Stimulated activated naive B cell treated with anti-CD40 and anti-IgM and Interleukin-4, amounts not matched to agents 10 μg/mL and 1 μg/mL and 100 μg/mL, for 72 hours (primary cell): ENCODE data around the gene FZR1.

Experiments used
- ATAC-seq, 2 donors: fragments of 150-1000 bp; cut with Tn5 transposase; replicated peaks; 2 replicates each; pipeline ENCODE4 v1.10.0; 2021; ENCODE audit warnings: moderate library complexity in 1 of 2
- DNase-seq: peaks from one replicate; pipeline ENCODE4 v3.0.0; 2021
- H3K27ac Mint-ChIP-seq: one replicate; pipeline ENCODE4 v1.8.0; 2022; ENCODE audit warnings: mild to moderate bottlenecking, mixed read lengths
- H3K27me3 Mint-ChIP-seq, 2 donors: one replicate each; pipeline ENCODE4 v1.8.0; 2022; ENCODE audit warnings: mixed read lengths in 2 of 2
- H3K36me3 Mint-ChIP-seq, 2 donors: one replicate each; pipeline ENCODE4 v1.8.0; 2022; ENCODE audit warnings: mixed read lengths in 2 of 2, mild to moderate bottlenecking in 1 of 2
- H3K4me1 Mint-ChIP-seq, 2 donors: one replicate each; pipeline ENCODE4 v1.8.0; 2022; ENCODE audit warnings: mixed read lengths in 2 of 2, mild to moderate bottlenecking in 1 of 2
- H3K4me3 Mint-ChIP-seq, 2 donors: one replicate each; pipeline ENCODE4 v1.8.0; 2022; ENCODE audit warnings: mild to moderate bottlenecking in 2 of 2, mixed read lengths in 2 of 2, moderate library complexity in 1 of 2
- H3K9me3 Mint-ChIP-seq, 2 donors: one replicate each; pipeline ENCODE4 v1.8.0; 2022; ENCODE audit warnings: mixed read lengths in 2 of 2, mild to moderate bottlenecking in 1 of 2

Gene FZR1

GRCh38 chr19:3531716-3532115 is 25.6 kb downstream of the FZR1 start:
- Mint-ChIP-seq H3K27me3 (no peaks in the 10 kb centered on the region), H3K9me3 (no peaks in the 10 kb centered on the region), H3K4me3 (no peak overlapping the region), H3K27ac (no peak overlapping the region), H3K36me3 (peaks cover 37 to 42% of the 10 kb centered on the region in 2 donors), H3K4me1 (peaks cover 0 to 2% of the 10 kb centered on the region in 2 donors)
- ATAC-seq (no peak), DNase-seq (no peak)

- Mint-ChIP-seq H3K36me3 (peaks cover 34 to 41% of the 10 kb centered on the region in 2 donors), H3K4me1 (peaks cover 2% of the 10 kb centered on the region in 2 donors), H3K27me3 (no peaks in the 10 kb centered on the region), H3K27ac (peak overlapping the region; percentile 84), H3K4me3 (no peak overlapping the region), H3K9me3 (no peaks in the 10 kb centered on the region)
- ATAC-seq (no peak), DNase-seq (no peak)
Observed at GRCh38 chr19:3532154-3532786, 26.2 kb downstream of the FZR1 start.

DNA sequence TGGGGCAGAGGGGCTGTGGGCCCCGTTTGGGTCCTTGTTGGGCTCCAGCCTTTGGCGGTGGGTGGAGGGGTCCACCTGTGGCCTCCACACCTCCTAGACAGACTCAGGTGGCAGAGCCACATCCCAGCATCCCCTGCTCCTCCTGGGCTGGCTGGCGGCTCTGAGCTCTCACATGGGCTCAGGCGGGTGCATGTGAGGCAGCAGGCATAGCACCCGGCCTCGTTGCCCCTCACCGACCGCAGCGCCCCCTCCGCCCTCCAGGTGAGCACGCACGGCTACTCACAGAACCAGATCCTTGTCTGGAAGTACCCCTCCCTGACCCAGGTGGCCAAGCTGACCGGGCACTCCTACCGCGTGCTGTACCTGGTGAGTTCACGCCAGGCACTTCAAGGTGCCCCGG is 26.9 kb downstream of the FZR1 start:
- H3K27me3 Mint-ChIP-seq, result no peaks in the 10 kb centered on the region
- DNase-seq, result no peak
- ATAC-seq, result no peak
- H3K4me3 Mint-ChIP-seq, result no peak overlapping the region
- H3K27ac Mint-ChIP-seq, result no peak overlapping the region
- H3K36me3 Mint-ChIP-seq, result peaks cover 40 to 48% of the 10 kb centered on the region in 2 donors
- no peaks in the 10 kb centered on the region for H3K9me3 Mint-ChIP-seq
- H3K4me1 Mint-ChIP-seq, result peaks cover 8 to 10% of the 10 kb centered on the region in 2 donors

- Mint-ChIP-seq H3K27me3 (no peaks in the 10 kb centered on the region), H3K4me3 (no peak overlapping the region), H3K36me3 (peaks cover 46 to 55% of the 10 kb centered on the region in 2 donors)
Observed at GRCh38 chr19:3533563-3534216, 27.6 kb downstream of the FZR1 start.

DNA sequence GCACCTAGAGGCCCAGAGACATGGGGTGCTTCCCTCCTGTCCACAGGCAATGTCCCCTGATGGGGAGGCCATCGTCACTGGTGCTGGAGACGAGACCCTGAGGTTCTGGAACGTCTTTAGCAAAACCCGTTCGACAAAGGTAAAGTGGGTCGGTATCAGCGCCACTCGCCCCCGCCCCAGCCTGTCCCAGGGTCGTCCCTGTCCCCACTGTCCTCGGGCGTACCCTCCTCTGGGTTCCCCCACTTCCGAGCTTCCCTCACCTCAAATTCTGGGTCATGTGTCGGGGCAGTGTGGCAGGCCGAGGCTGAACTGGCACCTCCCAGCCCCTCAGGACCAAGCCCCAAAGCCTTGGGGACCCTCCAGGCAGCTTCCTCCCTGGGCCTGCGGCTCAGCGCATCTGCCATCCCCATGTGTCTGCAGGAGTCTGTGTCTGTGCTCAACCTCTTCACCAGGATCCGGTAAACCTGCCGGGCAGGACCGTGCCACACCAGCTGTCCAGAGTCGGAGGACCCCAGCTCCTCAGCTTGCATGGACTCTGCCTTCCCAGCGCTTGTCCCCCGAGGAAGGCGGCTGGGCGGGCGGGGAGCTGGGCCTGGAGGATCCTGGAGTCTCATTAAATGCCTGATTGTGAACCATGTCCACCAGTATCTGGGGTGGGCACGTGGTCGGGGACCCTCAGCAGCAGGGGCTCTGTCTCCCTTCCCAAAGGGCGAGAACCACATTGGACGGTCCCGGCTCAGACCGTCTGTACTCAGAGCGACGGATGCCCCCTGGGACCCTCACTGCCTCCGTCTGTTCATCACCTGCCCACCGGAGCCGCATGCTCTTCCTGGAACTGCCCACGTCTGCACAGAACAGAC is 28.5 kb downstream of the FZR1 start:
- Mint-ChIP-seq H3K9me3 (no peaks in the 10 kb centered on the region), H3K27ac (peak overlapping the region; percentile 44), H3K36me3 (peaks cover 51 to 62% of the 10 kb centered on the region in 2 donors), H3K4me1 (peaks cover 12 to 16% of the 10 kb centered on the region in 2 donors), H3K27me3 (no peaks in the 10 kb centered on the region), H3K4me3 (no peak overlapping the region)
- DNase-seq, result no peak
- ATAC-seq, result no peak

More at GRCh38 chr19:3533563-3534216, 27.6 kb downstream of the FZR1 start:
- no peak for ATAC-seq
- no peak for DNase-seq
- Mint-ChIP-seq H3K27ac (no peak overlapping the region), H3K9me3 (no peaks in the 10 kb centered on the region), H3K4me1 (peaks cover 12 to 16% of the 10 kb centered on the region in 2 donors)

- no peak overlapping the region for H3K4me3 Mint-ChIP-seq
- H3K36me3 Mint-ChIP-seq, result peaks cover 54 to 65% of the 10 kb centered on the region in 2 donors
- peaks cover 12 to 16% of the 10 kb centered on the region in 2 donors for H3K4me1 Mint-ChIP-seq
- H3K9me3 Mint-ChIP-seq, result no peaks in the 10 kb centered on the region
- DNase-seq (no peak), ATAC-seq (no peak)
- peak overlapping the region; percentile 51 for H3K27ac Mint-ChIP-seq
- no peaks in the 10 kb centered on the region for H3K27me3 Mint-ChIP-seq
Observed at GRCh38 chr19:3535235-3535535, 29.1 kb downstream of the FZR1 start.

DNA sequence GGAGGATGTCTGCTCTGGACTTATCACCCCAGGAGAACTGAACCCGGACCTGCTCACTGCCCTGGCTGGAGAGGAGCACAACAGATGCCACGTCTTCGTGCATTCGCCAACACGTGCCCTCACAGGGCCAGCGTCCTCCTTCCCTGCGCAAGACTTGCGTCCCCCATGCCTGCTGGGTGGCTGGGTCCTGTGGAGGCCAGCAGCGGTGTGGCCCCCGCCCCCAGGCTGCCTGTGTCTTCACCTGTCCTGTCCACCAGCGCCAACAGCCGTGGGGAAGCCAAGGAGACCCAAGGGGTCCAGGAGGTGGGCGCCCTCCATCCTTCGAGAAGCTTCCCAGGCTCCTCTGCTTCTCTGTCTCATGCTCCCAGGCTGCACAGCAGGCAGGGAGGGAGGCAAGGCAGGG is 29.5 kb downstream of the FZR1 start:
- no peak for DNase-seq
- H3K27ac Mint-ChIP-seq, result peak overlapping the region; percentile 51
- H3K9me3 Mint-ChIP-seq, result no peaks in the 10 kb centered on the region
- H3K27me3 Mint-ChIP-seq, result no peaks in the 10 kb centered on the region
- H3K36me3 Mint-ChIP-seq, result peaks cover 54 to 65% of the 10 kb centered on the region in 2 donors
- peaks cover 12 to 16% of the 10 kb centered on the region in 2 donors for H3K4me1 Mint-ChIP-seq
- ATAC-seq, result no peak
- H3K4me3 Mint-ChIP-seq, result no peak overlapping the region

DNA sequence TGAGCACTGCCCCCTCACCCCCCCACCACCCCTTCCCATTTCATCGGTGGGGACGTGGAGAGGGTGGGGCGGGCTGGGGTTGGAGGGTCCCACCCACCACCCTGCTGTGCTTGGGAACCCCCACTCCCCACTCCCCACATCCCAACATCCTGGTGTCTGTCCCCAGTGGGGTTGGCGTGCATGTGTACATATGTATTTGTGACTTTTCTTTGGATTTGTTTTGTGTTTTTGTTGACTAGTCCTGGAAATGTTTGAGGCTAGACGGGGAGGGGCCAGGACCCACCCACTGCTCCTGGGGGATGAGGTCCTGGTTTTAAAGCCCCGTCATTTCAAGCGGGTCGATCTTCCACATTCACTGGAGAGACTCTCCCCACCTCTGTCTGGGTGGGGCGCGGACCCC is 29.9 kb downstream of the FZR1 start:
- Mint-ChIP-seq H3K27ac (peak overlapping the region; percentile 83), H3K36me3 (peaks cover 53 to 65% of the 10 kb centered on the region in 2 donors)
- no peak for ATAC-seq

DNA sequence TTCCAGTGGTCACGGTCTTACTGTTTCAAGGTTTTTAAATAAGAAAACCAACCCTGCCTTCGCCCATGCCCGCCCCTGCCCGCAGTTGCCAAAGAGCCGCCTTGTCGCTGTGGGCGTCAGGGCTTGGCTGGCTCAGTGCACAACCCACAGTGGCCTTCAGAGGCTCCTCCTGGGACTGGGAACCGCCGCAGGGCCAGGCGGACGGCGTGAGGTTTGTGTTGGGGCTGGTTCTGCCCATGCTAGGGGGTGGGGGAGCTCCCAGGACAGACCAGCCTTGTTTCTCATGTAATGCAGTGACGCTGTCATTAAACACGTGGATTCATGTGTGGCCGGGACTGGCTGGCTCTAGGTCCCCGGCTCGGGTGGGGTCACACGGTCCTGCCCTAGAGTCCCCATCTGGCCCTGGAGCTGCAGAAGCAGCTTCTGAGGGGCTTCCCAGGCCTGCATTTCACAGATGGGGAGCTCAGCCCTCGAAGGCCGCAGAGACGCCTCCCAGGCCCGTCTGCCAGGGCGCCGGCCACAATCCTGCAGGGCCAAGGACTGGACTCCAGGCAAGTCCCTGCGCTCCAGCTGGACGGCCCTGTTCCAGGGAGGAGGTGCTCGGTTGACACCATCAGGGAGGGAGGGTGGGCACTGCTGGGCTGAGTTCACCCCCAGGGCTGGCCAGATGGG is 30.5 kb downstream of the FZR1 start:
- peaks cover 48 to 59% of the 10 kb centered on the region in 2 donors for H3K36me3 Mint-ChIP-seq
- ATAC-seq (peak in 1 of 2 donors; percentile 2), DNase-seq (no peak)
- H3K27ac Mint-ChIP-seq, result peak overlapping the region; percentile 83
- H3K4me3 Mint-ChIP-seq, result no peak overlapping the region
- no peaks in the 10 kb centered on the region for H3K27me3 Mint-ChIP-seq
- no peaks in the 10 kb centered on the region for H3K9me3 Mint-ChIP-seq
- H3K4me1 Mint-ChIP-seq, result peaks cover 12 to 16% of the 10 kb centered on the region in 2 donors

More for the DNA sequence above, 29.9 kb downstream of the FZR1 start:
- Mint-ChIP-seq H3K9me3 (no peaks in the 10 kb centered on the region), H3K4me1 (peaks cover 12 to 16% of the 10 kb centered on the region in 2 donors), H3K27me3 (no peaks in the 10 kb centered on the region), H3K4me3 (no peak overlapping the region)
- no peak for DNase-seq

GRCh38 chr19:3537101-3537437 is 31.0 kb downstream of the FZR1 start:
- peak overlapping the region; percentile 74 for H3K27ac Mint-ChIP-seq
- H3K4me3 Mint-ChIP-seq, result peak overlapping the region in 1 of 2 donors; percentile 31
- peaks cover 48 to 59% of the 10 kb centered on the region in 2 donors for H3K36me3 Mint-ChIP-seq

GRCh38 chr19:3537438-3538240 is 31.5 kb downstream of the FZR1 start:
- H3K4me3 Mint-ChIP-seq, result peak overlapping the region; percentile 29 to 31

More at GRCh38 chr19:3537101-3537437, 31.0 kb downstream of the FZR1 start:
- Mint-ChIP-seq H3K9me3 (no peaks in the 10 kb centered on the region), H3K27me3 (no peaks in the 10 kb centered on the region), H3K4me1 (peaks cover 12 to 16% of the 10 kb centered on the region in 2 donors)
- DNase-seq (no peak), ATAC-seq (peak; percentile 7 to 15)

DNA sequence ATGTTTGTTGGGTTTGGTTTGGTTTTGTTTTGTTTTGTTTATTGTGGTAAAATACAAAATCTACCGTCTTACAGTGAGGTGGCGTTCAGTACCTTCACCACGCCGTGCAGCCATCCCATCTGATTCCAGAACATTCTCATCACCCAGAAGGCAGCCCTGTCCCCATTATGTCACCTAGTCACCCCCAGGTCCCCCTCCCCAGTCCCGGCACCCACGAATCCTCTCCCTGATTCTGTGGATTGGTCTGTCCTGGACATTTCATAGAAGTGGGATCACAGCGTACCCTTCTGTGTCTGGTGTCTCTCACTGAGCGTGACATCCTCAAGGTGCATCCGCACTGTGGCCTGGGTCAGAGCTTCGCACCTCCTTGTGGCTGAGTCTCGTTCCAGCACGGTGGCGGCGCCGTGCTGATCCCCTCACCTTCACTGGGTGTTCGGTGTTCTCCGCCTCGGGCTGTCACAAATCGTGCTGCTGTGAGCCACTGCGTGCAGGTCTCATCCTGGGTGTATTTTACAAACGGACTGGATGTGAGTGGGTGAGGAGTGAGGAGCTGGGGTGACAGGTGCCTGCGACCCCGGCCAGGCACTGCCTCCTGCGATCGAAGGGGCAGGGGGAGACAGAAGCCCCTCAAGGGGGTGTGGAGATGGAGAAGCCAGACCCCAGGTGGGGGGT is 32.3 kb downstream of the FZR1 start:
- Mint-ChIP-seq H3K9me3 (no peaks in the 10 kb centered on the region), H3K4me3 (peak overlapping the region in 1 of 2 donors; percentile 29), H3K36me3 (peaks cover 40 to 51% of the 10 kb centered on the region in 2 donors), H3K27ac (peak overlapping the region; percentile 74), H3K4me1 (peaks cover 12 to 16% of the 10 kb centered on the region in 2 donors), H3K27me3 (no peaks in the 10 kb centered on the region)
- DNase-seq (no peak), ATAC-seq (peak in 1 of 2 donors; percentile 3)

More at GRCh38 chr19:3537438-3538240, 31.5 kb downstream of the FZR1 start:
- Mint-ChIP-seq H3K9me3 (no peaks in the 10 kb centered on the region), H3K36me3 (peaks cover 43 to 55% of the 10 kb centered on the region in 2 donors), H3K27ac (peak overlapping the region; percentile 74), H3K4me1 (peaks cover 12 to 16% of the 10 kb centered on the region in 2 donors), H3K27me3 (no peaks in the 10 kb centered on the region)
- DNase-seq (no peak), ATAC-seq (peak; percentile 24 to 27)
